Right kidney (tissue), 9 donors: ENCODE data around the gene SEMA3D.

Experiments used
- DNase-seq: peaks from one replicate; pipeline ENCODE4 v3.0.0-alpha.2; 2016
- long read RNA-seq, 8 donors: transcript quantifications; one replicate each; lab custom pipeline, GENCODE V29; 2026

The SEMA3D gene
- long read RNA-seq, donor 1 = 0 reads
- long read RNA-seq, donor 2 = 0 reads
- long read RNA-seq, donor 3 = 0 reads
- long read RNA-seq, donor 4 = 0 reads
- long read RNA-seq, donor 5 = 0 reads
- long read RNA-seq, donor 6 = 0 reads
- long read RNA-seq, donor 7 = 0 reads
- long read RNA-seq, donor 8 = 0 reads

GRCh38 chr7:85186521-85187241, at the start of gene SEMA3D:
Gene SEMA3D (minus strand): TSS chr7:85187056. CDS start chr7:85121891, 65,165 bp downstream.
- peak; percentile 95 for DNase-seq

GRCh38 chr7:85234730-85235129, 47.9 kb upstream of the SEMA3D start:
- DNase-seq = no peak

GRCh38 chr7:85232068-85232467, 45.2 kb upstream of the SEMA3D start:
- DNase-seq = no peak

- DNase-seq = no peak
Measured at GRCh38 chr7:85230623-85231022, 43.8 kb upstream of the SEMA3D start.

- no peak for DNase-seq
Measured at GRCh38 chr7:85229544-85229943, 42.7 kb upstream of the SEMA3D start.

- no peak for DNase-seq
Measured at GRCh38 chr7:85226361-85227085, 39.7 kb upstream of the SEMA3D start.

GRCh38 chr7:85224171-85224570, 37.3 kb upstream of the SEMA3D start:
- DNase-seq = no peak

- DNase-seq = no peak
Measured at GRCh38 chr7:85222522-85222921, 35.7 kb upstream of the SEMA3D start.

- no peak for DNase-seq
Measured at GRCh38 chr7:85221796-85222195, 34.9 kb upstream of the SEMA3D start.

GRCh38 chr7:85220651-85221050, 33.8 kb upstream of the SEMA3D start:
- no peak for DNase-seq

GRCh38 chr7:85220023-85220422, 33.2 kb upstream of the SEMA3D start:
- no peak for DNase-seq

GRCh38 chr7:85217085-85217484, 30.2 kb upstream of the SEMA3D start:
- no peak for DNase-seq

GRCh38 chr7:85215098-85215497, 28.2 kb upstream of the SEMA3D start:
- DNase-seq = no peak

GRCh38 chr7:85213500-85213899, 26.6 kb upstream of the SEMA3D start:
- DNase-seq = no peak

- DNase-seq = no peak
Measured at GRCh38 chr7:85205754-85206153, 18.9 kb upstream of the SEMA3D start.

GRCh38 chr7:85204496-85204895, 17.6 kb upstream of the SEMA3D start:
- DNase-seq = no peak

- DNase-seq = no peak
Measured at GRCh38 chr7:85204061-85204460, 17.2 kb upstream of the SEMA3D start.

GRCh38 chr7:85201209-85201608, 14.4 kb upstream of the SEMA3D start:
- DNase-seq = no peak

- DNase-seq = no peak
Measured at GRCh38 chr7:85196696-85197095, 9.8 kb upstream of the SEMA3D start.

GRCh38 chr7:85191383-85191782, 4.5 kb upstream of the SEMA3D start:
- DNase-seq = no peak

- no peak for DNase-seq
Measured at GRCh38 chr7:85186083-85186520, 754 bp downstream of the SEMA3D start.

GRCh38 chr7:85185424-85186082, 1.3 kb downstream of the SEMA3D start:
- peak; percentile 80 for DNase-seq
